Left ventricle myocardium superior (tissue), 1 donor: ENCODE data around the gene CMTM3. TPM values are rescaled to one million over a fixed set of nuclear protein-coding genes. Genes with fewer than 3 reads are reported as not detected.
"Not testable (repeated sequence)": the region's sequence is repeated elsewhere in the genome, so short reads cannot be mapped to it uniquely, and the experiment has no call there.

Source experiments
- ATAC-seq: fragments of 200-7000 bp; cut with Tn5 transposase; one replicate; pipeline ENCODE4 v1.9.1; 2020; ENCODE audit warnings: mild to moderate bottlenecking, moderate library complexity
- DNase-seq: peaks from one replicate; pipeline ENCODE4 v3.0.0-alpha.2; 2020
- intact Hi-C: fragments of 100-400 bp; cut with micrococcal nuclease; formaldehyde crosslinking; loops from one replicate; pipeline ENCODE4 v1.11.0; 2022
- long read RNA-seq: library from polyadenylated mRNA; unstranded; transcript quantifications from one replicate; pipeline ENCODE4 v2.0.0, GENCODE V29; 2021
- total RNA-seq: library from RNA; stranded (reverse); fragmentation: NEBNext Ultra II Directional; extraction: Animal tissue kit (Norgen Biotek cat#: 25700); gene quantifications from one replicate; pipeline ENCODE4 v1.2.1, GENCODE V29; 2021
- donor health status: DM: no; HTN: yes; CAD: no; lungs with severe emphysema.

Gene CMTM3
- total RNA-seq: 10.6 TPM
- long read RNA-seq, transcript CMTM3-214 (5 exons, 1,934 nt): major isoform, 14 of 17 reads
- long read RNA-seq, partial matches to known transcripts: 0 of 17 reads
- long read RNA-seq, other reads (novel, unspliced or antisense): 3 of 17 reads

DNA sequence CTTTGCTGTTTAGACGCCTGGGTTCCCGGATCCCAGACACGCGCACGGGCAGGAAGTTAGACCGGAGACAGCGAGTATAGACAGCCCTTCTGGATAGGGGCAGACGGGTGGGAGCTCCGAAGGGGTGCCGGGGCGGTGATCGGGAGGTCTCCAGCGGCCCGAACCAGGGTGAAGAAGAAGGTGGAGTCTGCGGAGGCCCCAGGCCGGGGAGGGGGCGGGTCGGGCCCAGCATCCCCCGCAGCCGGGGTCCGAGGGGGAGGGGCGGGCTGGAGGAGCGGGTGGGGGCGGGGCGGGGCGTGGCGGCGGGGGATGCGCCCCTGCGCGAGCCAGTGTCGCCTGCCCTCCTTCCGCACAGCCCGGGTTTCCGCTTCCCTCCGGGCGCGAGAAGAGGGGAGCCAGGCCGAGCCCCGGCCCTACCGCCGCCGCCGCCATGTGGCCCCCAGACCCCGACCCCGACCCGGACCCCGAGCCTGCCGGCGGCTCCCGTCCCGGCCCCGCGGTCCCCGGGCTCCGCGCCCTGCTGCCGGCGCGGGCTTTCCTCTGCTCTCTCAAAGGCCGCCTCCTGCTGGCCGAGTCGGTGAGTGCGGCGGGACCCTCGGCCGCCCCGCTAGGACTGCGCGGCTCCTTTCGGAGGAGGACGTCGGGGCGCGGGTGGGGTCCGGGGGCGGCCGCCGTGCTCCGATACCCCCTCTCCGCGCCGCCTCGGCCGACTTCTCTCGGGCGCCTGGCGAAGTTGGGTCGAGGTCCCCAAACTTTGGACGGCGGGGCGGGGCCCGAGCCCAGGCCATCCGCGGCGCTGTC, at the start of gene CMTM3:
Gene CMTM3 (plus strand): TSS at position 329 of the 801 bp plus-strand sequence. CDS start 102 bp downstream, at position 431.
- intact Hi-C loops: no loop called here
- DNase-seq (peak; percentile 85), ATAC-seq (peak; percentile 67)

GRCh38 chr16:66560107-66560506, 44.4 kb upstream of the CMTM3 start:
- no peak for ATAC-seq
- intact Hi-C loops: no loop called here
- no peak for DNase-seq

GRCh38 chr16:66561381-66562080, 43.0 kb upstream of the CMTM3 start:
- no peak for DNase-seq
- intact Hi-C loops: no loop called here
- no peak for ATAC-seq

GRCh38 chr16:66562409-66562808, 42.1 kb upstream of the CMTM3 start:
- ATAC-seq (no peak), DNase-seq (no peak)
- intact Hi-C loops: no loop called here

- DNase-seq (no peak), ATAC-seq (no peak)
- intact Hi-C loops: no loop called here
These were observed 41.5 kb upstream of the CMTM3 start for GRCh38 chr16:66562986-66563385.

- intact Hi-C loops: no loop called here
- DNase-seq: no peak
These were observed 40.8 kb upstream of the CMTM3 start for GRCh38 chr16:66563574-66564334.

GRCh38 chr16:66566051-66566901, 38.2 kb upstream of the CMTM3 start, which contains the start of gene CMTM1:
Gene CMTM1 (plus strand): TSS chr16:66566439. CDS start chr16:66566514, 75 bp downstream.
- intact Hi-C loops: no loop called here
- DNase-seq (no peak), ATAC-seq (no peak)

More at GRCh38 chr16:66563574-66564334, 40.8 kb upstream of the CMTM3 start:
- ATAC-seq: no peak

- ATAC-seq, DNase-seq, intact Hi-C loops: not testable (repeated sequence)
These were observed 37.2 kb upstream of the CMTM3 start for GRCh38 chr16:66567270-66567669.

DNA sequence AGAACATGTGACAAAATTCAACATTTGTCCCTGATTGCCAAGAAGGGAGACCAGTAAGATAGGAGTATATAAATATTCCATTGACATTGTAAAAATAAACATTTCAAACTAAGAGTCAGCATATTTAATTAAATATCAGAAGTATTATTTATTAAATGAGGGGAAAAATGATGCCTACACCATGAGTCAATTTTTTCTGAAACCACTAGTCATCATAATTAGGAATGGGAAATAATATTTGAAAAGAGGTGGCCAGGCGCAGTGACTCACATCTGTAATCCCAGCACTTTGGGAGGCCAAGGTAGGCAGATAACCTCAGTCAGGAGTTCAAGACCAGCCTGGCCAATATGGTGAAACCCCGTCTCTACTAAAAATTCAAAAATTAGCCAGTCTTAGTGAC, 36.1 kb upstream of the CMTM3 start:
- intact Hi-C loops: no loop called here
- ATAC-seq (no peak), DNase-seq (no peak)

DNA sequence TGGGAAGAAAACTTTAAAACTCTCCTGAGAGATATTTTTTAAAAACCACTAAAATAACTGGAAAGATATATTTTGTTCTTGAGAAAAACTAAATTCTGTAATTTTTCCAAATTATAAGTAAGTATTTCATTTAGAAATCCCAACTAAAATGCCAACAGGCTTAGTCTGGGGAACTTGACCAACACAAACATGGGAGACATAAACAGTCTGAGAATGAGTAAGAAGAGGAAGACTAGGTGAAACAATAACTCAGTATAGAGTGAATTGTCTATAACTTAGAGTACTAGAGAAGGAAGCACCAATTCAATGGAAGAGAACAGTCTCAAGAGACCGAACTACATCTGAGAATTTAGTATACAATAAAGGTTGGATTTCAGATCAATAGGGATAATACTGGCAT, 35.4 kb upstream of the CMTM3 start:
- intact Hi-C loops: no loop called here
- DNase-seq: no peak
- no peak for ATAC-seq

GRCh38 chr16:66569827-66570405, 34.6 kb upstream of the CMTM3 start:
- DNase-seq (no peak), ATAC-seq (peak; percentile 22)
- intact Hi-C loops: no loop called here

DNA sequence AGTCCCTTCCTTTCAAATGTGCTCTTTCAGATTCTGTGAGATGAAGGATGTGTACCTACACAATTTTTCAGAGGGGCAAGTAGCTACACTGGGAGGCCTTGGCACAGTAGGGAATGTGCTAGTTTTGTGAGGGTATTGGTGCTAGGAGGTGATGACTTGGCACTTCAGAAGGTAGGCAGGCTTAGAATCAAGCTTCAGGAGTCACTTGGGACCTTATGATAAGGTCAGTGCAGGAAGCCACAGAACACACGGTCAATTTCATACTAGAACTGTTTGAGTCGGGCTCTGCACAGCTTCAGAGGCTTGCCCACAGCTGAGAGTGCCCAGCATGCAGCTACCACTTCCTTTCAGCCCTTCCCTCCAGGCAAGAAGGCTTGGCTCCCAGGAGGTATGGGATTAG, 32.1 kb upstream of the CMTM3 start:
- DNase-seq (no peak), ATAC-seq (no peak)
- intact Hi-C loops: no loop called here

DNA sequence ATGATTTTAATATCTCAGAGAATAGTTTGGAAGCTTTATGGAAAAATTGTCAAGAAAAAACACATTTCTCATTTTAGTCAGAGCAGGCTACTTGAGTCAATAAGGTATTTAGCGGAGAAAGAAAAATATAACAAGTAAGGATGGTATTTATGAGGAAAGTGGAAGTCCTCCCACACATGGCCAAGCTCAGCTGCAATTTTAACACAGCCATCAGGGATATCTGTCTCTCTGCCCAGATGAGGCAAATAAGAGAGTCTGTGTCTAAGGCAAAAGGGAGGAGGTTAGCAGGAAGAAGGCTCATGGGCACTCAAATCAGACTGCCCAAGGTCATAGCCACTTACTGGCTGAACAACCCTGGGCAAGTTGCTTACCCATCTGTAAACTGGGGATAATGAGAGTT, 30.4 kb upstream of the CMTM3 start:
- DNase-seq: no peak
- no peak for ATAC-seq
- intact Hi-C loops: no loop called here

DNA sequence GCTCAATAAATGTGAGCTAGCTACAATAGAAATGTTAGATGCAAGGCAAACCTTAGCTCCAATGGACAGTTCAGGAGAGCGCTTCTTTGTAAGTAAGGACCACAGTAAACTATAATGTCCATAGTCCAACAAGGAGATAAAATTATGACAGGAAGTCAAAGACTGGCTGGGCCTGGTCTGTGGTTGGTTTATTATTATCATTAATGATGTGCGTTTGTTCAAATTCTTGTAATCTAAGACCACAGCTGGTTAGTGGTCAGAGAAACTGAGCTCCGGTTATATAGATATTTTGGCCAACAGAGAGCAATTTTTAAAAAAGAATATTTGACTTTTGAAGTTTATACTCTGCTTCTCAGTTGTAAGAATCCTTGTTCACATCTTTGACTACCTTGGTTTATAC, 30.0 kb upstream of the CMTM3 start:
- ATAC-seq (no peak), DNase-seq (no peak)
- intact Hi-C loops: no loop called here

DNA sequence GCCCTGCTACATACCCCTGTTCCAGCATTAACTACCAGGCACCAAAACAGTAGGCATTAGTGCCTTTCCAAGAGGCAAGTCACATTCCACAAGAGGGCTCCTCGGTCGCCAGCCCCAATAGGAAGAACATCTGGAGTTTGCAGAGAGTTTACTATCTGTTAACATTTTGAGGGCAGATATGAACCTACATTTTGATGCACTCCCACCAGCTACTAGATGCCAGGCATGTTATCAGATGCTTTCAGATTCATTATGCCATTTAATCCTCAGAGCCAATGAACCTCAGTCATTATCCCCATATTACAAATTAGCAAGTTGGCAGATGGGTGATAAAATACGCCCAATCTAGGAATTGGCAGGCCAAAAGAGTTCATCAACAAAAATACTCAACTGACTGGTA, 29.4 kb upstream of the CMTM3 start:
- intact Hi-C loops: no loop called here
- DNase-seq (no peak), ATAC-seq (no peak)

GRCh38 chr16:66576296-66576695, 28.2 kb upstream of the CMTM3 start:
- ATAC-seq (peak; percentile 61), DNase-seq (no peak)
- intact Hi-C loops: no loop called here

- ATAC-seq: no peak
- DNase-seq: peak; percentile 44
- intact Hi-C loops: no loop called here
These were observed 25.6 kb upstream of the CMTM3 start, which contains the start of gene CMTM2 for GRCh38 chr16:66578651-66579531. Gene CMTM2 (plus strand): TSS chr16:66579463. CDS start chr16:66579608, 145 bp downstream.
